Prostate gland (tissue), 2 donors: ENCODE measurements around the gene ATP2A2. TPM values are rescaled to one million over a fixed set of nuclear protein-coding genes. Genes with fewer than 3 reads are reported as not detected.
A peak's percentile ranks its signal among the peaks of the same experiment; 100 is the strongest.

Source experiments
- DNase-seq: peaks from one replicate; pipeline ENCODE4 v3.0.0-alpha.2; 2019; ENCODE audit warnings: low spot score
- H3K27ac ChIP-seq, 2 donors: fragments of 200-600 bp; sonication (generic); 2 replicates each; pipeline ENCODE4 v1.5.1; 2017 to 2019
- H3K27me3 ChIP-seq: fragments of 200-600 bp; sonication (generic); replicated peaks from 2 replicates; pipeline ENCODE4 v1.5.1; 2019; ENCODE audit not compliant: insufficient read depth
- H3K36me3 ChIP-seq, 2 donors: fragments of 200-600 bp; sonication (generic); 1 replicate in 1 of 2; 2 replicates in 1 of 2; pipeline versions ENCODE4 v1.5.1 to v1.8.1; 2017 to 2019
- H3K4me1 ChIP-seq: fragments of 200-600 bp; sonication (generic); replicated peaks from 2 replicates; pipeline ENCODE4 v1.5.1; 2019
- H3K4me3 ChIP-seq, 2 donors: fragments of 200-600 bp; sonication (generic); 2 replicates each; pipeline ENCODE4 v1.5.1; 2017 to 2019
- H3K9me3 ChIP-seq: fragments of 200-600 bp; sonication (generic); 2 replicates; pipeline ENCODE4 v1.5.1; 2017
- POLR2A ChIP-seq: fragments of 450-650 bp; IDR thresholded peaks from one replicate; pipeline ENCODE4 v1.6.1; 2016; ENCODE audit warnings: antibody characterized with exemption, mild to moderate bottlenecking
- POLR2AphosphoS5 ChIP-seq: sonication (generic); formaldehyde crosslinking; IDR thresholded peaks from one replicate; pipeline ENCODE4 v1.6.1; 2017; ENCODE audit warnings: antibody characterized with exemption
- WGBS: methylation state at CpG from one replicate; pipeline ENCODE4 v1.1.5; 2018; 5-methylcytosine and 5-hydroxymethylcytosine counted together
- intact Hi-C: fragments of 100-400 bp; cut with DNase I; formaldehyde crosslinking; loops from one replicate; pipeline ENCODE4 v1.14.2; 2022
- total RNA-seq, 2 donors: library from RNA; depleted of rRNA; stranded (reverse); fragments of >200 nt; gene quantifications; one replicate each; pipeline ENCODE4 v1.1.0, GENCODE V29; 2016
- TF ChIP-seq, protein P1 (sequence below), 4 experiments: fragments of 200-600 bp in 2 of 4; fragments of 450-650 bp in 2 of 4; sonication (generic) in 2 of 4; IDR thresholded peaks; 1 replicate in 3 of 4; 2 replicates in 1 of 4; pipeline ENCODE4 v1.5.1; 2016 to 2019; ENCODE audit warnings: antibody characterized with exemption in 4 of 4, mild to moderate bottlenecking in 2 of 4, moderate library complexity in 2 of 4

ATP2A2 gene
- 100 to 1,000 TPM; 121 to 209 TPM for total RNA-seq

DNA sequence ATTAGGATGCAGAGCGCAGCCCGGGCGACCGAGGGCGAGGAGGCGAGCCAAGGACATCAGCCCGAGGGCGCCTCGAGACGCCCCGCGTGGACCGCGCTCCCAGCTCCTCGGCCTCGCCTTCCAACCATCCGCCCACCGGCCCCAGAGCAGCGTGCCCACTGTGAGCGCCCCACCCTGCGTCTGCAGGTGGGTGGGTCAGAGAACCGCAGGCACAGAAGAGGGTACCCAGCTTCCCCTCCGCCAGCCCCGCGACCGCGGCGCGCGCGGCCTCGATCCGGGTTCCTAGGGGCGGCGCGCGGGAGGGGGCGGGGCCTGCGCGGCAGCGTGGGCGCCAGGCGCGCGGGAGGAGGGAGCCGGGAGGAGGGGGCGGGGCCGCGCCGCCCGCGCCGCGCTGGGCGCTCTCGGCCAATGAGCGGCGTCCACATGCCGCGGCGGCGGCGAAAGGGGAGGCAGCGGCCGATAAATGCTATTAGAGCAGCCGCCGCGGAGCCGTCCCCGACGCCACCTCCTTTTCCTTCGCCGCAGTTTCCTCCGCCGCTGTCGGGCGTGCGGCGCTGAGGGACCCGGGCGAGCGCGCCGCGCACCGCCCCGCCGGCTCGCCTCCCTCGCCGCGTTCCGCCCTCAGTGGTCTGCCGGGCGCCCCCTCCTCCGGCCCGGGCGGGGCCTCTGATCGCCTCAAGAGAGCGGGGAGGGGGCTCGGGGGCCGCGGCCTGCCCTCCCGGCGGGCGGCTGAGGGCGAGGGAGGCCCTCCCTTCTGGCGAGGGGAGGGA is at the start of gene ATP2A2:
Gene ATP2A2, plus strand, starts transcription at position 469 of the 770 bp plus-strand sequence. CDS start 543 bp downstream, outside the sequence.
- no peaks in the 10 kb centered on the region for H3K36me3 ChIP-seq
- intact Hi-C loops, result loop anchor here (5.0 to 10.0 kb wide), 3 partner anchors 59 to 174 kb away; no protein-coding TSS in a partner anchor
- no peaks in the 10 kb centered on the region for H3K9me3 ChIP-seq
- H3K4me3 ChIP-seq, result peak within 1 kb of the TSS; percentile 93 to 94
- DNase-seq, result peak; percentile 89
- H3K4me1 ChIP-seq, result peaks cover 6% of the 10 kb centered on the region
- TF ChIP-seq, protein P1, sequence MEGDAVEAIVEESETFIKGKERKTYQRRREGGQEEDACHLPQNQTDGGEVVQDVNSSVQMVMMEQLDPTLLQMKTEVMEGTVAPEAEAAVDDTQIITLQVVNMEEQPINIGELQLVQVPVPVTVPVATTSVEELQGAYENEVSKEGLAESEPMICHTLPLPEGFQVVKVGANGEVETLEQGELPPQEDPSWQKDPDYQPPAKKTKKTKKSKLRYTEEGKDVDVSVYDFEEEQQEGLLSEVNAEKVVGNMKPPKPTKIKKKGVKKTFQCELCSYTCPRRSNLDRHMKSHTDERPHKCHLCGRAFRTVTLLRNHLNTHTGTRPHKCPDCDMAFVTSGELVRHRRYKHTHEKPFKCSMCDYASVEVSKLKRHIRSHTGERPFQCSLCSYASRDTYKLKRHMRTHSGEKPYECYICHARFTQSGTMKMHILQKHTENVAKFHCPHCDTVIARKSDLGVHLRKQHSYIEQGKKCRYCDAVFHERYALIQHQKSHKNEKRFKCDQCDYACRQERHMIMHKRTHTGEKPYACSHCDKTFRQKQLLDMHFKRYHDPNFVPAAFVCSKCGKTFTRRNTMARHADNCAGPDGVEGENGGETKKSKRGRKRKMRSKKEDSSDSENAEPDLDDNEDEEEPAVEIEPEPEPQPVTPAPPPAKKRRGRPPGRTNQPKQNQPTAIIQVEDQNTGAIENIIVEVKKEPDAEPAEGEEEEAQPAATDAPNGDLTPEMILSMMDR (IDR thresholded peaks at IDR 0.05), result peak in 1 of 4 experiments; percentile 8
- TF ChIP-seq POLR2AphosphoS5 (peak; percentile 69), POLR2A (peak; percentile 94)
- WGBS, result 1% methylated on average over 62 of the region's 108 CpGs
- no peaks in the 10 kb centered on the region for H3K27me3 ChIP-seq
- H3K27ac ChIP-seq, result peak within 1 kb of the TSS; percentile 96 to 98

DNA sequence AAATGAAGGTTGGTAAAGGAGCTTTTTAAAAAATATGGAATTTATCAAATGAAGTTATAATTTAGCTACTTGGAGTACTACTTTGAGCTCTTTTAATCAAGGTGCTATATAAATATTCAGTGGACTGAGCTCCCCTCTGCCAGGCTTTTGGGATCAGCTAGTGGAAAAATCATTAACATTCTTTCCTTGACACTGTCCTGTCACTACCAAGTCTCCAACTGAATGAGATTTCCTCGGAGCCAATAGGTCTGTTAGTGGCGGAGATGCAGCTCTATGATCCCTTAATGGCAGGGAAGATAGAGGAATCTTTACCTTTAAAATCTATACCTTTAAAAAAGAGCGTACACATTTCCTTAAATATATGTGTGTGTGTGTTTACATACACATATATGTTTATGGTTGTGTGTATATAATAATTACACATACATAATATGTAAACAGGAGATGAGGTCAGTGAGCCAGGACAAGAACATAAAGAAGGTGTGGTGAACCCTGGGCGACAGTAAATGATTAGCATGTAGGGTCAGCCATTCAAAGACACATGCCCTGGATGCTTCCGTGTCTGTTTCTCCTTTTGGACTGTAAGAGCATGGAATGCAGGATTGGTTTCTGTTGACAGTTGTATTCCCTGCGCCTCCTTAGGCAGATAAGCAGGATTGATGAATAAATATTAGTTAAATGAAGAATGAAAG is 47.7 kb upstream of the ATP2A2 start:
- WGBS, result 83% methylated on average over 6 of the region's 6 CpGs
- no peaks in the 10 kb centered on the region for H3K36me3 ChIP-seq
- H3K27me3 ChIP-seq, result no peaks in the 10 kb centered on the region
- H3K9me3 ChIP-seq, result no peaks in the 10 kb centered on the region
- no peaks in the 10 kb centered on the region for H3K4me1 ChIP-seq
- no peak for DNase-seq
- TF ChIP-seq, protein P1 (IDR thresholded peaks at IDR 0.05), result no peak
- TF ChIP-seq POLR2AphosphoS5 (no peak), POLR2A (no peak)
- intact Hi-C loops, result no loop called here
- no peak overlapping the region for H3K27ac ChIP-seq
- H3K4me3 ChIP-seq, result no peak overlapping the region

DNA sequence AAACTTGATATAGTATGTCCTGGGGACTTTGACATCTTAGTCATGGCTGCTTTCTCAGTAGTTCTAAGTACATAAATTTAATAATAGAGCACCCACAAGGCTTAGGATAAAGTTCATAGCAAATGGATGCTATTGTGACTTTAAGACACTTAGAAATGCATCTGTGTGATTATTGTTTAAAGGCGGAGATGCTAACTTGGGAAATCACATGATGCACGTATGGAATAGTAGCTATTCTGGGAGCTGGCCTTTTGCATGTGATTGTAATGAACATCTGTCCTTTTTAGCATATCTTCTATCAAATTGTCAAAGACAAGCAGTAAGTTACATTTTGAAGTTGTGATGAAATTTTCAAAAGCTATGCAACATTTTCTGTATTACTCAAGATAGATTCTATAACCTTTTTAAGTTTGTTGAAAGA is 46.7 kb upstream of the ATP2A2 start:
- no peak for DNase-seq
- TF ChIP-seq, protein P1 (IDR thresholded peaks at IDR 0.05), result no peak
- TF ChIP-seq POLR2A, result no peak
- no peak for TF ChIP-seq POLR2AphosphoS5
- Histone ChIP-seq H3K36me3 (no peaks in the 10 kb centered on the region), H3K4me1 (no peaks in the 10 kb centered on the region), H3K27ac (peak overlapping the region in 1 of 2 donors; percentile 6), H3K27me3 (no peaks in the 10 kb centered on the region), H3K9me3 (no peaks in the 10 kb centered on the region), H3K4me3 (no peak overlapping the region)
- intact Hi-C loops, result no loop called here
- WGBS, result 44% methylated on average over 2 of the region's 2 CpGs

DNA sequence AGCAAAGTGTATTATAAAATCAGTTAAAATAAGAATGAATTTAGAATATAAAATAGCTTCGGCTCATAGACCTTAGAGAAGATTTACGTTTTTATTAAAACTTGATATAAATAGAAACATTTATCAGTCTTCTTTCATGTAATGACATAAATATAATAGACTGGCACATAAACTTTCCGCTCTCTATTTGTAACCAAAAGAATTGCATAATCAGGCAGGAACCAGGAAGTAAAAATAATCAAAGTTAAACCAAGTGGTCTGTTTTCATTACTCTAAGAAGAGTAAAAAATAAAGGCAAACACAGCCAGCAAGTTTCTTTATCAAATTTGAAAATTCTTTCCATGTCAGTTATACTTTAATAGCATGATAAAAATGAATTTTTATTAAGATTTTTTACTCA is 46.3 kb upstream of the ATP2A2 start:
- H3K27ac ChIP-seq, result peak overlapping the region; percentile 6 to 28
- H3K4me3 ChIP-seq, result no peak overlapping the region
- TF ChIP-seq, protein P1 (IDR thresholded peaks at IDR 0.05), result no peak
- no peak for TF ChIP-seq POLR2AphosphoS5
- no peak for TF ChIP-seq POLR2A
- intact Hi-C loops, result no loop called here
- 11% methylated on average over 3 of the region's 3 CpGs for WGBS
- no peaks in the 10 kb centered on the region for H3K9me3 ChIP-seq
- H3K27me3 ChIP-seq, result no peaks in the 10 kb centered on the region
- H3K36me3 ChIP-seq, result no peaks in the 10 kb centered on the region
- H3K4me1 ChIP-seq, result no peaks in the 10 kb centered on the region
- DNase-seq, result no peak
